KMS-11 (cell line): ENCODE measurements around the gene MACROD2.

Experiments
- H2AFZ ChIP-seq: fragments of 200-600 bp; sonication (generic); 2 replicates; pipeline ENCODE4 v1.6.1; 2016; ENCODE audit warnings: antibody characterized with exemption, mixed run types, low read depth
- H3K27ac ChIP-seq: fragments of 200-600 bp; sonication (generic); 2 replicates; pipeline ENCODE4 v1.6.1; 2016; ENCODE audit warnings: mild to moderate bottlenecking, mixed run types
- H3K27me3 ChIP-seq: fragments of 200-600 bp; sonication (generic); 2 replicates; pipeline ENCODE4 v1.6.1; 2017; ENCODE audit warnings: mild to moderate bottlenecking, low read depth, mixed run types, moderate library complexity; ENCODE audit not compliant: insufficient read depth
- H3K36me3 ChIP-seq: fragments of 200-600 bp; sonication (generic); 2 replicates; pipeline ENCODE4 v1.6.1; 2017; ENCODE audit warnings: mild to moderate bottlenecking, mixed run types; ENCODE audit not compliant: insufficient read depth
- H3K4me1 ChIP-seq: fragments of 200-600 bp; sonication (generic); 2 replicates; pipeline ENCODE4 v1.6.1; 2016; ENCODE audit warnings: mild to moderate bottlenecking, low read depth, mixed run types; ENCODE audit not compliant: poor library complexity, severe bottlenecking
- H3K4me2 ChIP-seq: fragments of 200-600 bp; sonication (generic); 2 replicates; pipeline ENCODE4 v1.7.0; 2016; ENCODE audit warnings: mild to moderate bottlenecking, mixed run types
- H3K4me3 ChIP-seq: fragments of 200-600 bp; sonication (generic); IDR thresholded peaks from 2 replicates; pipeline ENCODE4 v1.6.1; 2017; ENCODE audit warnings: low read depth, low read length, mixed read lengths; ENCODE audit not compliant: insufficient read depth
- H3K79me2 ChIP-seq: fragments of 200-600 bp; sonication (generic); 2 replicates; pipeline ENCODE4 v1.6.1; 2016; ENCODE audit warnings: low read depth, mixed run types; ENCODE audit not compliant: insufficient read depth
- H3K9ac ChIP-seq: fragments of 200-600 bp; sonication (generic); 2 replicates; pipeline ENCODE4 v1.6.1; 2016; ENCODE audit warnings: mild to moderate bottlenecking, mixed run types
- H4K20me1 ChIP-seq: fragments of 200-600 bp; sonication (generic); 2 replicates; pipeline ENCODE4 v1.6.1; 2016; ENCODE audit warnings: mild to moderate bottlenecking, mixed run types; ENCODE audit not compliant: insufficient read depth
- CTCF ChIP-seq: fragments of 200-600 bp; sonication (generic); conservative IDR thresholded peaks from 2 replicates; pipeline ENCODE4 v1.6.1; 2017; ENCODE audit warnings: low read depth, mild to moderate bottlenecking, antibody characterized with exemption, low read length, moderate library complexity, mixed read lengths

MACROD2 gene

GRCh38 chr20:15937179-15937578, 1941.9 kb downstream of the MACROD2 start:
- Histone ChIP-seq H3K4me2 (no peak overlapping the region), H3K27me3 (no peaks in the 10 kb centered on the region), H3K9ac (no peak overlapping the region), H3K79me2 (no peaks in the 10 kb centered on the region), H3K4me3 (no peak overlapping the region), H4K20me1 (no peaks in the 10 kb centered on the region), H3K36me3 (no peaks in the 10 kb centered on the region), H3K4me1 (no peaks in the 10 kb centered on the region), H2AFZ (no peak overlapping the region), H3K27ac (no peak overlapping the region)
- no peak for TF ChIP-seq CTCF

GRCh38 chr20:15938847-15939246, 1943.5 kb downstream of the MACROD2 start:
- Histone ChIP-seq H2AFZ (no peak overlapping the region), H3K79me2 (no peaks in the 10 kb centered on the region), H4K20me1 (no peaks in the 10 kb centered on the region), H3K36me3 (no peaks in the 10 kb centered on the region), H3K4me3 (no peak overlapping the region), H3K4me2 (no peak overlapping the region), H3K4me1 (no peaks in the 10 kb centered on the region), H3K27me3 (no peaks in the 10 kb centered on the region), H3K9ac (no peak overlapping the region), H3K27ac (no peak overlapping the region)
- no peak for TF ChIP-seq CTCF

GRCh38 chr20:15940127-15940526, 1944.8 kb downstream of the MACROD2 start:
- H3K9ac ChIP-seq: no peak overlapping the region
- no peak for TF ChIP-seq CTCF
- H3K4me3 ChIP-seq: no peak overlapping the region
- H3K4me1 ChIP-seq: no peaks in the 10 kb centered on the region
- H2AFZ ChIP-seq: no peak overlapping the region
- H3K27ac ChIP-seq: no peak overlapping the region
- H3K79me2 ChIP-seq: no peaks in the 10 kb centered on the region
- H3K4me2 ChIP-seq: no peak overlapping the region
- no peaks in the 10 kb centered on the region for H3K27me3 ChIP-seq
- H3K36me3 ChIP-seq: no peaks in the 10 kb centered on the region
- no peaks in the 10 kb centered on the region for H4K20me1 ChIP-seq

- Histone ChIP-seq H3K4me3 (no peak overlapping the region), H3K9ac (no peak overlapping the region), H4K20me1 (no peaks in the 10 kb centered on the region), H3K79me2 (no peaks in the 10 kb centered on the region), H3K27ac (no peak overlapping the region), H2AFZ (no peak overlapping the region), H3K4me1 (no peaks in the 10 kb centered on the region), H3K27me3 (no peaks in the 10 kb centered on the region), H3K36me3 (no peaks in the 10 kb centered on the region), H3K4me2 (no peak overlapping the region)
- TF ChIP-seq CTCF: no peak
These were observed 1946.8 kb downstream of the MACROD2 start for GRCh38 chr20:15942130-15942529.
